A549 (cell line): ENCODE data around the gene PROC. TPM values are rescaled to one million over a fixed set of nuclear protein-coding genes. Genes with fewer than 3 reads are reported as not detected.

Experiments used
- ATAC-seq, 2 experiments: fragments of 200-7000 bp in 1 of 2; fragments of >200 bp in 1 of 2; cut with Nextera tagmentation in 1 of 2; cut with Tn5 transposase in 1 of 2; 3 replicates each; pipeline versions ENCODE4 v1.8.0 to v1.9.1; 2018 to 2020; ENCODE audit warnings: mild to moderate bottlenecking in 1 of 2, moderate library complexity in 1 of 2
- CTCF ChIA-PET: fragments of 300-600 bp; sonication (Branson Sonifier 250); formaldehyde crosslinking; extraction: SDS; loops from one replicate; lab custom pipeline; 2021; ENCODE audit warnings: antibody characterized with exemption, inconsistent platforms; lab: Yijun Ruan, JAX
- POLR2A ChIA-PET: fragments of 350-600 bp; formaldehyde crosslinking; extraction: SDS; loops from one replicate; lab custom pipeline; 2021; ENCODE audit warnings: antibody characterized with exemption, inconsistent platforms; lab: Yijun Ruan, JAX
- DNase-seq, 2 experiments: peaks; one replicate each; pipeline versions ENCODE4 v3.0.0 to v3.0.0-alpha.2; 2011 to 2016; ENCODE audit warnings: low read depth in 1 of 2, low spot score in 1 of 2
- FAIRE-seq: peaks from 2 replicates; lab custom pipeline; 2011; peaks lifted over from hg19 to GRCh38; lab: Jason Lieb, UNC
- H3K27ac ChIP-seq, 2 experiments: fragments of >200 bp; sonication (Bioruptor Twin); formaldehyde crosslinking; 3 replicates each; pipeline ENCODE4 v1.5.1; 2016 to 2017
- H3K4me1 ChIP-seq: fragments of >200 bp; sonication (Bioruptor Twin); formaldehyde crosslinking; 3 replicates; pipeline ENCODE4 v1.6.1; 2016
- H3K4me2 ChIP-seq: fragments of >200 bp; sonication (Bioruptor Twin); formaldehyde crosslinking; 3 replicates; pipeline ENCODE4 v1.6.1; 2016
- H3K4me3 ChIP-seq: fragments of >200 bp; sonication (Bioruptor Twin); formaldehyde crosslinking; 3 replicates; pipeline ENCODE4 v1.5.1; 2016
- H3K9me3 ChIP-seq: fragments of >200 bp; sonication (Bioruptor Twin); formaldehyde crosslinking; 3 replicates; pipeline ENCODE4 v1.6.1; 2016
- BCL3 ChIP-seq: fragments of >200 bp; sonication (Bioruptor Twin); formaldehyde crosslinking; IDR thresholded peaks from 3 replicates; pipeline ENCODE4 v1.6.1; 2016
- BHLHE40 ChIP-seq: IDR thresholded peaks from 2 replicates; pipeline ENCODE4 v1.6.1; 2012; ENCODE audit warnings: low read depth, low read length, inconsistent platforms
- CBX2 ChIP-seq: fragments of 200-600 bp; sonication (generic); IDR thresholded peaks from 2 replicates; pipeline ENCODE4 v1.6.1; 2016; ENCODE audit warnings: low read depth, mild to moderate bottlenecking, borderline replicate concordance
- CHD2 ChIP-seq: fragments of 150-350 bp; IDR thresholded peaks from 2 replicates; pipeline ENCODE4 v1.6.1; 2014; ENCODE audit warnings: low read length; ENCODE audit not compliant: partially characterized antibody
- CHD4 ChIP-seq: fragments of 200-600 bp; sonication (generic); IDR thresholded peaks from 2 replicates; pipeline ENCODE4 v1.6.1; 2016; ENCODE audit warnings: antibody characterized with exemption, mild to moderate bottlenecking, borderline replicate concordance
- CTCF ChIP-seq: fragments of >200 bp; sonication (Bioruptor Twin); formaldehyde crosslinking; IDR thresholded peaks from 3 replicates; pipeline ENCODE4 v1.5.1; 2016
- E2F6 ChIP-seq: IDR thresholded peaks from 2 replicates; pipeline ENCODE4 v1.6.1; 2012; ENCODE audit warnings: low read depth, borderline replicate concordance
- ELK1 ChIP-seq: fragments of 150-350 bp; IDR thresholded peaks from 2 replicates; pipeline ENCODE4 v1.6.1; 2014; ENCODE audit warnings: low read depth, mild to moderate bottlenecking, low read length
- EP300 ChIP-seq, 2 experiments: fragments of >200 bp; sonication (Bioruptor Twin); formaldehyde crosslinking; IDR thresholded peaks; 2 replicates in 1 of 2; 3 replicates in 1 of 2; pipeline ENCODE4 v1.6.1; 2016 to 2017
- FOSB ChIP-seq: fragments of 250-450 bp; sonication (Bioruptor Pico); IDR thresholded peaks from 2 replicates; pipeline ENCODE4 v1.5.0; 2020; ENCODE audit warnings: mild to moderate bottlenecking, moderate library complexity
- HDAC2 ChIP-seq: fragments of 200-600 bp; sonication (generic); IDR thresholded peaks from 2 replicates; pipeline ENCODE4 v1.6.1; 2016
- HOXA7 ChIP-seq: fragments of 250-450 bp; sonication (Bioruptor Pico); IDR thresholded peaks from 2 replicates; pipeline ENCODE4 v1.5.0; 2020; ENCODE audit warnings: mild to moderate bottlenecking, moderate library complexity
- HOXB5 ChIP-seq: fragments of 250-450 bp; sonication (Bioruptor Pico); IDR thresholded peaks from 2 replicates; pipeline ENCODE4 v1.5.0; 2020; ENCODE audit warnings: mild to moderate bottlenecking, moderate library complexity
- JUN ChIP-seq, 2 experiments: fragments of >200 bp; sonication (Bioruptor Twin); formaldehyde crosslinking; IDR thresholded peaks; 2 replicates in 1 of 2; 3 replicates in 1 of 2; pipeline ENCODE4 v1.6.1; 2016 to 2017
- KDM1A ChIP-seq: fragments of 200-600 bp; sonication (generic); IDR thresholded peaks from 2 replicates; pipeline ENCODE4 v1.6.1; 2016; ENCODE audit warnings: low read depth, mild to moderate bottlenecking
- KDM5A ChIP-seq: fragments of 200-600 bp; sonication (generic); IDR thresholded peaks from 2 replicates; pipeline ENCODE4 v1.6.1; 2016; ENCODE audit warnings: antibody characterized with exemption, mild to moderate bottlenecking
- MAFK ChIP-seq: fragments of 450-650 bp; IDR thresholded peaks from 2 replicates; pipeline ENCODE4 v1.6.1; 2014; ENCODE audit not compliant: partially characterized antibody
- MAX ChIP-seq: IDR thresholded peaks from 2 replicates; pipeline ENCODE4 v1.6.1; 2012
- MAZ ChIP-seq: fragments of 150-350 bp; IDR thresholded peaks from 2 replicates; pipeline ENCODE4 v1.6.1; 2014; ENCODE audit warnings: antibody characterized with exemption, low read depth, low read length, borderline replicate concordance
- MYC ChIP-seq: IDR thresholded peaks from 2 replicates; pipeline ENCODE4 v1.6.1; 2012; ENCODE audit warnings: mild to moderate bottlenecking, inconsistent platforms, low read length, improper control_type of control experiment, borderline replicate concordance
- NFE2L2 ChIP-seq: fragments of 150-350 bp; conservative IDR thresholded peaks from 2 replicates; pipeline ENCODE4 v1.6.1; 2014; ENCODE audit warnings: low read length
- NR3C1 ChIP-seq: fragments of >200 bp; sonication (Bioruptor Twin); formaldehyde crosslinking; IDR thresholded peaks from 3 replicates; pipeline ENCODE4 v1.6.1; 2017
- PBX3 ChIP-seq: IDR thresholded peaks from 2 replicates; pipeline ENCODE4 v1.6.1; 2012
- RCOR1 ChIP-seq: fragments of 150-350 bp; IDR thresholded peaks from 2 replicates; pipeline ENCODE4 v1.6.1; 2014; ENCODE audit warnings: antibody characterized with exemption, low read length, low read depth
- REST ChIP-seq: fragments of 200-600 bp; sonication (generic); IDR thresholded peaks from 2 replicates; pipeline ENCODE4 v1.6.1; 2016; ENCODE audit warnings: antibody characterized with exemption, mild to moderate bottlenecking, moderate library complexity
- RFX5 ChIP-seq: fragments of 450-650 bp; IDR thresholded peaks from 2 replicates; pipeline ENCODE4 v1.7.1; 2014; ENCODE audit warnings: antibody characterized with exemption, mild to moderate bottlenecking, moderate library complexity
- SMC3 ChIP-seq: fragments of >200 bp; sonication (Bioruptor Twin); formaldehyde crosslinking; IDR thresholded peaks from 3 replicates; pipeline ENCODE4 v1.6.1; 2018; ENCODE audit warnings: inconsistent platforms
- SREBF2 ChIP-seq: fragments of 450-650 bp; IDR thresholded peaks from 2 replicates; pipeline ENCODE4 v1.6.1; 2014; ENCODE audit warnings: mild to moderate bottlenecking, moderate library complexity
- ZC3H11A ChIP-seq: fragments of 450-650 bp; IDR thresholded peaks from 2 replicates; pipeline ENCODE4 v1.6.1; 2014; ENCODE audit warnings: antibody characterized with exemption, mild to moderate bottlenecking
- WGBS: methylation state at CpG from one replicate; pipeline ENCODE4 v1.1.6; 2017; ENCODE audit errors: missing lambda C conversion rate; 5-methylcytosine and 5-hydroxymethylcytosine counted together
- polyA plus RNA-seq, 4 experiments: library from polyadenylated mRNA; depleted of rRNA in 3 of 4; stranded (reverse); fragments of >200 nt; fragmentation: RNase III in 1 of 4; extraction: RNeasy Plus Mini Kit Qiagen cat#74134 plus additional on column Dnase treatment in 1 of 4; gene quantifications; 2 replicates in 3 of 4; 3 replicates in 1 of 4; pipeline ENCODE4 v1.2.3, GENCODE V29; 2011 to 2017

The PROC gene
- polyA plus RNA-seq, 2 of the 4 experiments (the other 2 are of a cell fraction), result 2.0 to 7.9 TPM

- FAIRE-seq (no peak), ATAC-seq (peak; percentile 88 to 90), DNase-seq (peak; percentile 72 to 92)
- Histone ChIP-seq H3K4me2 (peak overlapping the region; percentile 76), H3K9me3 (peaks cover 7% of the 10 kb centered on the region; the same call in 1 of the 3 replicates), H3K4me1 (peaks cover 69% of the 10 kb centered on the region), H3K4me3 (peak overlapping the region; percentile 42), H3K27ac (peak overlapping the region; percentile 97)
- POLR2A ChIA-PET, result interaction anchor here (0.6 to 1.2 kb wide), 3 partner anchors 9 to 216 kb away, joined by 3 to 8 read pairs (median 7); partner anchors contain the start of gene MAP3K2
- CTCF ChIA-PET, result interaction anchor here (1.1 to 1.5 kb wide), 5 partner anchors 10 to 83 kb away, joined by 3 to 5 read pairs (median 3); partner anchors contain the start of gene PROC
- 1% methylated on average over 20 of the region's 75 CpGs for WGBS
- no peak for TF ChIP-seq CHD2
- TF ChIP-seq CBX2, result no peak
- TF ChIP-seq REST, result no peak
- TF ChIP-seq NR3C1, result no peak
- TF ChIP-seq JUN (IDR thresholded peaks at IDR 0.05), result peak; percentile 94; a peak in 4 of 5 replicates
- no peak for TF ChIP-seq SREBF2
- TF ChIP-seq HOXB5, result 0 out of 2 replicates have a peak, but pooled peaks have one; percentile 16
- 0 out of 2 replicates have a peak, but pooled peaks have one; percentile 22 for TF ChIP-seq PBX3
- TF ChIP-seq CHD4, result no peak
- TF ChIP-seq ZC3H11A, result no peak
- no peak for TF ChIP-seq CTCF
- no peak for TF ChIP-seq BHLHE40
- TF ChIP-seq RCOR1, result no peak
- TF ChIP-seq BCL3, result peak; percentile 70; the same call in 2 of the 3 replicates
- TF ChIP-seq RFX5, result no peak
- TF ChIP-seq KDM5A, result no peak
- peak; percentile 58 for TF ChIP-seq MYC
- no peak for TF ChIP-seq MAZ
- no peak for TF ChIP-seq FOSB (CRISPR knock-in tag)
- TF ChIP-seq KDM1A, result peak; percentile 78; the same call in 1 of the 2 replicates
- peak; percentile 48; the same call in 2 of the 3 replicates for TF ChIP-seq SMC3
- TF ChIP-seq EP300 (IDR thresholded peaks at IDR 0.05), result peak; percentile 82 to 89
- TF ChIP-seq HOXA7 (CRISPR knock-in tag), result no peak
- TF ChIP-seq MAX, result peak; percentile 70
- TF ChIP-seq HDAC2, result peak; percentile 63; the same call in 1 of the 2 replicates
- TF ChIP-seq NFE2L2, result 0 out of 2 replicates have a peak, but pooled peaks have one; percentile 15
- TF ChIP-seq ELK1, result no peak
- peak; percentile 64 for TF ChIP-seq MAFK
- TF ChIP-seq E2F6, result peak; percentile 72; the same call in 1 of the 2 replicates
Observed at GRCh38 chr2:127408004-127408806, 10.0 kb upstream of the PROC start.
